ENCODE measurements around the gene IQSEC2. TPM values are rescaled to one million over a fixed set of nuclear protein-coding genes. Genes with fewer than 3 reads are reported as not detected.
A peak's percentile ranks its signal among the peaks of the same experiment; 100 is the strongest.

The IQSEC2 gene
- total RNA-seq, 1 donor from 2014 or later: 0.37 TPM

DNA sequence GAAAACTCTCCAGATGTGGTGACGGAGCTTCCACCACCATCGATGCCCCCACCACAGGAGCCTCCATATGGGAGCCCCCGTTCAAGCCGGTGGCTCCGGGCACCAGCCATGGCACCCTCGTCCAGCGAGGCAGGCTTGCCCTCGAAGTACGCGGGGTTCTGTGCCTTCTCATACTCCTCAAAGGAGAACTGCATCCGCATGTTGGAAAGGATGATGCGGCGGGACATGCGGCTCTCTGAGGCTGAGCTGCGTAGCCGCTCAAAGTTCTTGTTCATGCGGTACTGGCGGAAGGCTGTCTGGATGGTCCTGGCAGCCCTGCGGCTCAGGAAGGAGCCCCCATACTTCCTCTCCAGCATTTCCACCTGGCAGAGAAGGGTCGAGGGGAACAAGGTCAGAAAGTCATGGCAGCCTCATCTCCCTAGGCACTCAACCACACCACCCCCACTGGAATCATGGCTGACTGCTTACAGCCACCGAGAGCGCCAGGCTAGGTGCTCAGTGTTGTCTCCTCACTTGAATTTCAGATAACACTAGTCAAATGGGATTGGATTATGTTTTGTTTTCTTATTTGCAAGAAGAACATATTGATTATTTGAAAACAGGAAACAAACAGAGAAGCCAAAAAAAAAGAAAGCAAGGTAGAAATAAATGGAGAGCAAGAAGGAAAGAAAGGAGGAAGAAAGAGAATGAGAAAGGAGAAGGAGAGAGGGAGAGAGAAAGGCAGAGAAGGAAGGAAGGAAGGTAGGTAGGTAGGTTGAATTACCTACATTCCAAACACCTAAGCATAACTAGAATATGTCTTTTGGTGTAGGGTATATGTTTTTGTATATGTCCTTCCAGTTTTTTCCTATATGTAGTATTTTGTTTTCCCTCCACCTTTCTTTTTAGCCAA lies 26.6 kb downstream of the IQSEC2 start:
- no peak overlapping the region for H3K27ac Mint-ChIP-seq
- DNase-seq: no peak
- no peaks in the 10 kb centered on the region for H3K36me3 Mint-ChIP-seq (ENCODE audit: low read depth)
- no peak overlapping the region for H3K4me3 Mint-ChIP-seq
- H3K4me1 Mint-ChIP-seq: no peaks in the 10 kb centered on the region
- H3K9me3 Mint-ChIP-seq: no peaks in the 10 kb centered on the region
- H3K27me3 Mint-ChIP-seq: peaks cover 3% of the 10 kb centered on the region
- intact Hi-C loops (cut with micrococcal nuclease): no loop called here

GRCh38 chrX:53253293-53254020 lies 27.9 kb downstream of the IQSEC2 start:
- Mint-ChIP-seq H3K4me1 (no peaks in the 10 kb centered on the region), H3K36me3 (ENCODE audit: low read depth) (no peaks in the 10 kb centered on the region), H3K27me3 (peaks cover 2% of the 10 kb centered on the region), H3K4me3 (no peak overlapping the region), H3K27ac (no peak overlapping the region), H3K9me3 (no peaks in the 10 kb centered on the region)
- intact Hi-C loops (cut with micrococcal nuclease): no loop called here
- DNase-seq: no peak

- H3K27ac Mint-ChIP-seq: no peak overlapping the region
- no peak overlapping the region for H3K4me3 Mint-ChIP-seq
- H3K27me3 Mint-ChIP-seq: peaks cover 2% of the 10 kb centered on the region
- no peaks in the 10 kb centered on the region for H3K9me3 Mint-ChIP-seq
- DNase-seq: no peak
- no peaks in the 10 kb centered on the region for H3K36me3 Mint-ChIP-seq (ENCODE audit: low read depth)
- intact Hi-C loops (cut with micrococcal nuclease): no loop called here
- no peaks in the 10 kb centered on the region for H3K4me1 Mint-ChIP-seq
These were observed 30.1 kb downstream of the IQSEC2 start for GRCh38 chrX:53251307-53251706.

GRCh38 chrX:53250556-53250955 lies 30.8 kb downstream of the IQSEC2 start:
- H3K4me3 Mint-ChIP-seq: no peak overlapping the region
- intact Hi-C loops (cut with micrococcal nuclease): no loop called here

DNA sequence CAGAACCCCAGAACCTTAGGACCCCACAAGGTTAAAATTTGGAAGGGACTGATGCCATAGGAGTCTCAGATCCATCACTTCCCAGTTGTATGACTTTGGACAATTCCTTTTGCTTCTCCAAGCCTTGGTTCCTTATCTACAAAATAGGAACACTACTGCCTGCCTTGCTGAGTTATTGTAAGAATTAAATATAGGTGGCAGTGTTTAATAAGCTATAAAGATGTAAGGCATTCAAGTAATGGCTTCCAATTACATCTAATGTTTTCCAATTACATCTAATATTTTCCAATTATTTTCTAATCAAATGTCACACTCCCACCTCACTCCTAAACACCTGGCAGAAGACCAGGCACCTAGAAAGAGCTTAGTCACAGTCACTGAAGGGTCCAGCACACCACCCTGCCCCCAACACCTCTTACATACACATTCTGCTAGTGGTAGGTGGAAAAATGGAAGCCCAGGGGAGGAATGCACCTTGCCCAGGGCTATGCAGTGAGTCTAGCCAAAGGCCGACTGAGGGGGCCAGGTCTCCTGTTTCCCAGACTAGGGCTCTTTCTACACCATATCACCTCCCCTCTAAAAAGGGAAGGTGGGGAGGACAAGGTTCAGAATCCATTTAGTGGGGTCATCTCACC lies 31.9 kb downstream of the IQSEC2 start:
- DNase-seq: no peak
- Mint-ChIP-seq H3K36me3 (ENCODE audit: low read depth) (no peaks in the 10 kb centered on the region), H3K27ac (no peak overlapping the region), H3K4me1 (no peaks in the 10 kb centered on the region), H3K9me3 (no peaks in the 10 kb centered on the region), H3K27me3 (peaks cover 2% of the 10 kb centered on the region), H3K4me3 (no peak overlapping the region)
- intact Hi-C loops (cut with micrococcal nuclease): no loop called here

More at GRCh38 chrX:53250556-53250955, 30.8 kb downstream of the IQSEC2 start:
- Mint-ChIP-seq H3K4me1 (no peaks in the 10 kb centered on the region), H3K9me3 (no peaks in the 10 kb centered on the region), H3K27me3 (peaks cover 2% of the 10 kb centered on the region), H3K27ac (no peak overlapping the region), H3K36me3 (ENCODE audit: low read depth) (no peaks in the 10 kb centered on the region)
- DNase-seq: no peak

GRCh38 chrX:53247928-53248327 lies 33.5 kb downstream of the IQSEC2 start:
- H3K4me1 Mint-ChIP-seq: no peaks in the 10 kb centered on the region
- H3K9me3 Mint-ChIP-seq: no peaks in the 10 kb centered on the region
- no peak overlapping the region for H3K4me3 Mint-ChIP-seq
- intact Hi-C loops (cut with micrococcal nuclease): no loop called here
- H3K27ac Mint-ChIP-seq: no peak overlapping the region
- DNase-seq: no peak
- H3K27me3 Mint-ChIP-seq: peaks cover 2% of the 10 kb centered on the region
- H3K36me3 Mint-ChIP-seq (ENCODE audit: low read depth): no peaks in the 10 kb centered on the region

GRCh38 chrX:53246231-53246630 lies 35.2 kb downstream of the IQSEC2 start:
- H3K27me3 Mint-ChIP-seq: no peaks in the 10 kb centered on the region
- no peak for DNase-seq
- intact Hi-C loops (cut with micrococcal nuclease): no loop called here
- H3K9me3 Mint-ChIP-seq: no peaks in the 10 kb centered on the region
- no peaks in the 10 kb centered on the region for H3K36me3 Mint-ChIP-seq (ENCODE audit: low read depth)
- H3K27ac Mint-ChIP-seq: no peak overlapping the region
- no peaks in the 10 kb centered on the region for H3K4me1 Mint-ChIP-seq
- H3K4me3 Mint-ChIP-seq: no peak overlapping the region

GRCh38 chrX:53244610-53245009 lies 36.8 kb downstream of the IQSEC2 start:
- intact Hi-C loops (cut with micrococcal nuclease): no loop called here
- Mint-ChIP-seq H3K9me3 (no peaks in the 10 kb centered on the region), H3K36me3 (ENCODE audit: low read depth) (no peaks in the 10 kb centered on the region), H3K27ac (no peak overlapping the region), H3K4me3 (no peak overlapping the region), H3K27me3 (no peaks in the 10 kb centered on the region), H3K4me1 (no peaks in the 10 kb centered on the region)
- no peak for DNase-seq

DNA sequence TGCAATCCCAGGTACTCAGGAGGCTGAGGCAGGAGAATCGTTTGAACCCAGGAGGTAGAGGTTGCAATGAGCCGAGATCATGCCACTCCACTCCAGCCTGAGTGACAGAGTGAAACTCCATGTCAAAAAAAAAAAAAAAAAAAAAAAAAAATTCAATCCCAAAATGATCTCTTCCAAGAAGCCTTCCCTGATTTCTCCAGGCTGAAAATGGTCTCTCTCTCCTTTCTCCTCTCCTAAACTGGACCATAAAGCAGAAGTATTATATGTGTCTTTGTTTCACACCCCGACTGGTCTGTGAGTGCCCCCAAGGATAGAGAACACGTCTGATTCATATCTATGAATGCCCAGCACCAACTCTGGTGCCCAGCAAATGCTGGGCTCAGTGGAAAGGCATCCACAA lies 39.1 kb downstream of the IQSEC2 start:
- DNase-seq: no peak
- H3K4me1 Mint-ChIP-seq: peaks cover 4% of the 10 kb centered on the region
- H3K27ac Mint-ChIP-seq: no peak overlapping the region
- H3K27me3 Mint-ChIP-seq: no peaks in the 10 kb centered on the region
- H3K36me3 Mint-ChIP-seq (ENCODE audit: low read depth): no peaks in the 10 kb centered on the region
- intact Hi-C loops (cut with micrococcal nuclease): no loop called here
- H3K4me3 Mint-ChIP-seq: no peak overlapping the region
- H3K9me3 Mint-ChIP-seq: no peaks in the 10 kb centered on the region

GRCh38 chrX:53241558-53241957 lies 39.8 kb downstream of the IQSEC2 start:
- H3K4me1 Mint-ChIP-seq: peaks cover 4% of the 10 kb centered on the region
- no peaks in the 10 kb centered on the region for H3K27me3 Mint-ChIP-seq
- H3K27ac Mint-ChIP-seq: no peak overlapping the region
- H3K36me3 Mint-ChIP-seq (ENCODE audit: low read depth): no peaks in the 10 kb centered on the region
- intact Hi-C loops (cut with micrococcal nuclease): no loop called here
- H3K9me3 Mint-ChIP-seq: no peaks in the 10 kb centered on the region
- H3K4me3 Mint-ChIP-seq: no peak overlapping the region
- no peak for DNase-seq

DNA sequence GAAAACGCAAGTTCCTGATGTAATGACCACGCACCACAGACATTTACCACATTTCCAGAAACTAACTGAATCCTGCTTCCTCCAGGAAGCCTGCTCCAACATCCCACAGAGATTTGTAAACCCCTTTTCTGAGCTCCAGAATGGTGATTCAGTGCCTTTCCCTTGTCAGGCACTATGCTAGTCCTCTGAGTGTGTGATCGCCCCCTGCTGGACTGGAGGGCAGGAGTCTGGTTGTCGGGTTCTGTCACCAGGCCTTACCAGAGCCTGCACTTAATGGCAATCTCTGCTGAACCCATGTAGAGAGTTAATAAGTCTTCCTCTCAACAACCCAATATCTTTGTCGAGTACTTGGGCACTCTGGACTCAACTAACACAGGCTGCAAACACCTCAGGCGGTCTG lies 41.9 kb downstream of the IQSEC2 start:
- Mint-ChIP-seq H3K9me3 (no peaks in the 10 kb centered on the region), H3K27ac (no peak overlapping the region), H3K27me3 (no peaks in the 10 kb centered on the region), H3K4me3 (no peak overlapping the region), H3K4me1 (peaks cover 4% of the 10 kb centered on the region), H3K36me3 (ENCODE audit: low read depth) (no peaks in the 10 kb centered on the region)
- intact Hi-C loops (cut with micrococcal nuclease): no loop called here
- DNase-seq: peak; percentile 63

GRCh38 chrX:53237056-53237455 lies 44.3 kb downstream of the IQSEC2 start:
- peaks cover 4% of the 10 kb centered on the region for H3K4me1 Mint-ChIP-seq
- no peak overlapping the region for H3K27ac Mint-ChIP-seq
- H3K4me3 Mint-ChIP-seq: no peak overlapping the region
- H3K27me3 Mint-ChIP-seq: no peaks in the 10 kb centered on the region
- no peaks in the 10 kb centered on the region for H3K9me3 Mint-ChIP-seq
- H3K36me3 Mint-ChIP-seq (ENCODE audit: low read depth): no peaks in the 10 kb centered on the region
- intact Hi-C loops (cut with micrococcal nuclease): no loop called here
- DNase-seq: no peak

DNA sequence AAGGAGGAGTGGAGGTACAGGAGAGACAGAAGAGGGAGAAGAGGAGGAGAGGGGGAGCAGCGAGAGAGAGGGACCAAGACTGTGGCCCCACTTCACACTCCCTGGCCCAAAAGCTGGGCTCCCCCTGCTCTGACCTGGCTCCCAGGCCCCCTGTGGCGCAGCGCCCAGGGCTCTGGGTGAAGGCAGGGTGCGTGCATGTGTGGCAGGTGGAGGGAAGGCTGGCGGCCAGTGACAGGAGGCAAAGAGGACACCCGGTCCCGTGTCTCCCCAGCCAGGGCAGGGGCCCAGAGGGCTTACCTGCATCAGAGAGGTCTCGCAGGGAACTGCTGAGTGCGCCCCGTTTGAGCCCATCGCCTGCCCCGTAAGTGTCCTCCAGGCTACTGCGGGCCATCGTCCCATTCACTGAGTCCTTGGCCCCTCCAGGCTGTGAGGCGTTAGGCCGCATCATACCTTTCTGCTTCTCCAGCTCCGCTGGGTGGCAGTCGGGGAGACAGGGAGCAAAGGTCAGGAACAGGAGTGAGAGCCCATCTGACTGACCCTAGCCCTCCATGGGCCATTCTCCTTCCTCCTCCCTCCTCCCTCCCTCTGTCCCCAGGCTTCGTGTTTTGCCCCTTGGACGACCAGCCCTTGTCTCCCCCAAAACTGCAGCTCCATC lies 45.2 kb downstream of the IQSEC2 start:
- H3K9me3 Mint-ChIP-seq: no peaks in the 10 kb centered on the region
- no peak for DNase-seq
- H3K36me3 Mint-ChIP-seq (ENCODE audit: low read depth): no peaks in the 10 kb centered on the region
- H3K4me3 Mint-ChIP-seq: no peak overlapping the region
- intact Hi-C loops (cut with micrococcal nuclease): no loop called here
- peaks cover 4% of the 10 kb centered on the region for H3K4me1 Mint-ChIP-seq
- H3K27ac Mint-ChIP-seq: no peak overlapping the region
- no peaks in the 10 kb centered on the region for H3K27me3 Mint-ChIP-seq

DNA sequence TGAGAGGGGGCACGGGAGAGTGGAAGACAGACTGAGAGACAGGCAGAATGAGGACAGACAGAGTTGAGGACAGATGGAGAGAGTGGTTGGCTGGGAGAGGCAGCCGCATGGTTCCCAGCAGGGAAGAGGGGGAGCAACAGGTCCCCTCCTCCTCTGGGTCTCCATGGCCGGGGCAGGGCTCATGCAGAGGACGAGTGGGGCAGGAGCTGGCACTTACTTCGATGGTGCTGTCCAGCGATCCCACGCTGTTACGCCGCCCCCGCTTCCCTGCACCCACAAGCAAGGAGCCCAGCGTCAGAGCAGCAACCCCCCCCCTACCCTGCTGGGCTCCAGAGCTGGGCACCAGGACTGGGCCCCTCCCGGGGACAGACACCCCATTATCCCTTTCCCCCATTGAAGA lies 45.8 kb downstream of the IQSEC2 start:
- no peak overlapping the region for H3K27ac Mint-ChIP-seq
- no peak for DNase-seq
- intact Hi-C loops (cut with micrococcal nuclease): no loop called here
- no peaks in the 10 kb centered on the region for H3K27me3 Mint-ChIP-seq
- H3K4me1 Mint-ChIP-seq: peaks cover 4% of the 10 kb centered on the region
- no peaks in the 10 kb centered on the region for H3K36me3 Mint-ChIP-seq (ENCODE audit: low read depth)
- no peaks in the 10 kb centered on the region for H3K9me3 Mint-ChIP-seq
- no peak overlapping the region for H3K4me3 Mint-ChIP-seq

All from activated CD4-positive, alpha-beta T cell treated with anti-CD3 and anti-CD28 coated beads, Interleukin-2, amount 10 ng/mL, durations not matched to agents 24 days and 14 days (primary cell).